ENCODE measurements around the gene PIM1.
"Not testable (repeated sequence)": the region's sequence is repeated elsewhere in the genome, so short reads cannot be mapped to it uniquely, and the experiment has no call there.

- TF ChIP-seq EZH2, CTCF, EZH2phosphoT487 (IDR thresholded peaks at IDR 0.05): not testable (repeated sequence)
Measured at GRCh38 chr6:37194886-37195285, 24.9 kb downstream of the PIM1 start.
